NCI-H146 (cell line): Measurements from ENCODE around the gene KCNG2.

Source experiments
- DNase-seq: peaks from one replicate; lab custom pipeline; 2025; lab: John Stamatoyannopoulos, UW

KCNG2 gene

GRCh38 chr18:79769698-79770500 lies 27.8 kb upstream of the KCNG2 start:
- no peak for DNase-seq

GRCh38 chr18:79770501-79770815 lies 27.3 kb upstream of the KCNG2 start:
- DNase-seq: no peak

- no peak for DNase-seq
Measured at GRCh38 chr18:79770826-79771225, 26.9 kb upstream of the KCNG2 start.

- no peak for DNase-seq
Measured at GRCh38 chr18:79771446-79772107, 26.2 kb upstream of the KCNG2 start.

- DNase-seq: no peak
Measured at GRCh38 chr18:79772108-79772864, 25.5 kb upstream of the KCNG2 start.

GRCh38 chr18:79772865-79773696 lies 24.7 kb upstream of the KCNG2 start:
- DNase-seq: no peak

- no peak for DNase-seq
Measured at GRCh38 chr18:79774111-79774510, 23.6 kb upstream of the KCNG2 start.

GRCh38 chr18:79775441-79776221 lies 22.1 kb upstream of the KCNG2 start:
- no peak for DNase-seq

GRCh38 chr18:79776674-79777073 lies 21.1 kb upstream of the KCNG2 start:
- DNase-seq: no peak

- DNase-seq: no peak
Measured at GRCh38 chr18:79778291-79778791, 19.4 kb upstream of the KCNG2 start.

- no peak for DNase-seq
Measured at GRCh38 chr18:79779021-79779699, 18.6 kb upstream of the KCNG2 start.

GRCh38 chr18:79779700-79780190 lies 18.0 kb upstream of the KCNG2 start:
- no peak for DNase-seq

- DNase-seq: no peak
Measured at GRCh38 chr18:79780547-79780946, 17.2 kb upstream of the KCNG2 start.

- no peak for DNase-seq
Measured at GRCh38 chr18:79781331-79781941, 16.3 kb upstream of the KCNG2 start.

- peak; percentile 68 for DNase-seq
Measured at GRCh38 chr18:79782566-79783308, 15.0 kb upstream of the KCNG2 start.

- peak; percentile 56 for DNase-seq
Measured at GRCh38 chr18:79784071-79784913, 13.4 kb upstream of the KCNG2 start.

- peak; percentile 58 for DNase-seq
Measured at GRCh38 chr18:79784965-79785770, 12.6 kb upstream of the KCNG2 start.
